HepG2 (cell line): ENCODE measurements around the gene PPP2R2B.

Source experiments
- ARNTL ChIP-seq: sonication (generic); formaldehyde crosslinking; IDR thresholded peaks from 2 replicates; pipeline ENCODE4 v1.4.0; 2020; ENCODE audit warnings: mild to moderate bottlenecking, missing genetic modification reagents
- IKZF4 ChIP-seq: sonication (generic); formaldehyde crosslinking; IDR thresholded peaks from 2 replicates; pipeline ENCODE4 v1.5.1; 2020; ENCODE audit warnings: borderline replicate concordance, mild to moderate bottlenecking, low read depth, missing genetic modification reagents; ENCODE audit errors: not compliant biosample characterization
- ZNF558 ChIP-seq: sonication (generic); formaldehyde crosslinking; IDR thresholded peaks from 2 replicates; pipeline ENCODE4 v1.9.0; 2022; ENCODE audit warnings: mild to moderate bottlenecking, missing genetic modification reagents, borderline replicate concordance
- ZNF609 ChIP-seq: sonication (generic); formaldehyde crosslinking; IDR thresholded peaks from 2 replicates; pipeline ENCODE4 v1.4.0; 2020; ENCODE audit warnings: mild to moderate bottlenecking, missing genetic modification reagents, borderline replicate concordance

- no peak for TF ChIP-seq ARNTL (CRISPR knock-in tag)
- TF ChIP-seq ZNF558, result no peak
- no peak for TF ChIP-seq IKZF4 (CRISPR knock-in tag)
- no peak for TF ChIP-seq ZNF609 (CRISPR knock-in tag)
These were observed 30.9 kb upstream of the PPP2R2B start for GRCh38 chr5:146909255-146910068.
